HEK293 (cell line): Measurements from ENCODE around the gene SYCP2.

Source experiments
- OSR2 ChIP-seq: fragments of 450-650 bp; formaldehyde crosslinking; IDR thresholded peaks from 2 replicates; pipeline ENCODE4 v1.5.1; 2016; ENCODE audit warnings: missing biosample characterization, missing genetic modification characterization
- SP7 ChIP-seq: fragments of 450-650 bp; formaldehyde crosslinking; IDR thresholded peaks from 2 replicates; pipeline ENCODE4 v1.5.1; 2016; ENCODE audit warnings: missing biosample characterization, missing genetic modification characterization
- ZNF10 ChIP-seq: fragments of 450-650 bp; formaldehyde crosslinking; IDR thresholded peaks from 2 replicates; pipeline ENCODE4 v1.5.1; 2017; ENCODE audit warnings: missing biosample characterization, missing genetic modification characterization
- ZNF114 ChIP-seq: fragments of 450-650 bp; formaldehyde crosslinking; IDR thresholded peaks from 2 replicates; pipeline ENCODE4 v1.5.0; 2017; ENCODE audit warnings: missing biosample characterization, missing genetic modification characterization
- ZNF155 ChIP-seq: fragments of 450-650 bp; formaldehyde crosslinking; IDR thresholded peaks from 2 replicates; pipeline ENCODE4 v1.5.1; 2016; ENCODE audit warnings: missing biosample characterization, missing genetic modification characterization
- ZNF175 ChIP-seq: fragments of 450-650 bp; formaldehyde crosslinking; IDR thresholded peaks from 2 replicates; pipeline ENCODE4 v1.5.1; 2016; ENCODE audit warnings: missing biosample characterization, missing genetic modification characterization
- ZNF19 ChIP-seq: fragments of 450-650 bp; formaldehyde crosslinking; IDR thresholded peaks from 2 replicates; pipeline ENCODE4; 2016; ENCODE audit warnings: missing biosample characterization, missing genetic modification characterization, low read depth
- ZNF211 ChIP-seq: fragments of 450-650 bp; formaldehyde crosslinking; IDR thresholded peaks from 2 replicates; pipeline ENCODE4 v1.5.1; 2016; ENCODE audit warnings: low read depth, missing biosample characterization, missing genetic modification characterization
- ZNF239 ChIP-seq: fragments of 450-650 bp; formaldehyde crosslinking; IDR thresholded peaks from 2 replicates; pipeline ENCODE4 v1.5.1; 2016; ENCODE audit warnings: missing biosample characterization, missing genetic modification characterization
- ZNF324 ChIP-seq: fragments of 450-650 bp; formaldehyde crosslinking; IDR thresholded peaks from 2 replicates; pipeline ENCODE4 v1.5.1; 2016; ENCODE audit warnings: missing biosample characterization, missing genetic modification characterization
- ZNF366 ChIP-seq: fragments of 450-650 bp; formaldehyde crosslinking; conservative IDR thresholded peaks from 2 replicates; pipeline ENCODE4 v1.5.1; 2016; ENCODE audit warnings: missing biosample characterization, missing genetic modification characterization
- ZNF391 ChIP-seq: fragments of 450-650 bp; formaldehyde crosslinking; IDR thresholded peaks from 2 replicates; pipeline ENCODE4 v1.5.1; 2016; ENCODE audit warnings: low read depth, missing biosample characterization, missing genetic modification characterization, borderline replicate concordance
- ZNF404 ChIP-seq: fragments of 450-650 bp; formaldehyde crosslinking; IDR thresholded peaks from 2 replicates; pipeline ENCODE4 v1.5.1; 2017; ENCODE audit warnings: missing biosample characterization, missing genetic modification characterization
- ZNF560 ChIP-seq: fragments of 450-650 bp; formaldehyde crosslinking; IDR thresholded peaks from 2 replicates; pipeline ENCODE4 v1.5.1; 2017; ENCODE audit warnings: missing biosample characterization, missing genetic modification characterization, borderline replicate concordance
- ZNF585B ChIP-seq: fragments of 450-650 bp; formaldehyde crosslinking; IDR thresholded peaks from 2 replicates; pipeline ENCODE4 v1.5.1; 2016; ENCODE audit warnings: missing biosample characterization, missing genetic modification characterization
- ZNF623 ChIP-seq: fragments of 450-650 bp; formaldehyde crosslinking; IDR thresholded peaks from 2 replicates; pipeline ENCODE4 v1.5.1; 2016; ENCODE audit warnings: missing biosample characterization, missing genetic modification characterization
- ZNF654 ChIP-seq: fragments of 450-650 bp; formaldehyde crosslinking; IDR thresholded peaks from 2 replicates; pipeline ENCODE4 v1.5.1; 2016; ENCODE audit warnings: low read depth, missing biosample characterization, missing genetic modification characterization
- ZNF658 ChIP-seq: fragments of 450-650 bp; formaldehyde crosslinking; IDR thresholded peaks from 2 replicates; pipeline ENCODE4; 2016; ENCODE audit warnings: missing biosample characterization, missing genetic modification characterization
- ZSCAN16 ChIP-seq: fragments of 450-650 bp; formaldehyde crosslinking; IDR thresholded peaks from 2 replicates; pipeline ENCODE4 v1.5.1; 2016; ENCODE audit warnings: missing biosample characterization, missing genetic modification characterization
- TF ChIP-seq, protein P1 (sequence below): fragments of 450-650 bp; formaldehyde crosslinking; IDR thresholded peaks from 2 replicates; pipeline ENCODE4 v1.5.1; 2016; ENCODE audit warnings: missing biosample characterization, missing genetic modification characterization
- TF ChIP-seq, protein P2 (sequence below): fragments of 450-650 bp; formaldehyde crosslinking; IDR thresholded peaks from 2 replicates; pipeline ENCODE4 v1.5.1; 2017; ENCODE audit warnings: missing biosample characterization, missing genetic modification characterization
- TF ChIP-seq, protein P3 (sequence below): fragments of 450-650 bp; formaldehyde crosslinking; IDR thresholded peaks from 2 replicates; pipeline ENCODE4 v1.5.1; 2016; ENCODE audit warnings: missing biosample characterization, missing genetic modification characterization
- TF ChIP-seq, protein P4 (sequence below): fragments of 450-650 bp; formaldehyde crosslinking; IDR thresholded peaks from 2 replicates; pipeline ENCODE4 v1.5.1; 2016; ENCODE audit warnings: missing biosample characterization, missing genetic modification characterization
- TF ChIP-seq, protein P5 (sequence below): fragments of 450-650 bp; formaldehyde crosslinking; IDR thresholded peaks from 2 replicates; pipeline ENCODE4 v1.5.1; 2016; ENCODE audit warnings: missing biosample characterization, missing genetic modification characterization, borderline replicate concordance
- TF ChIP-seq, protein P6 (sequence below): fragments of 450-650 bp; formaldehyde crosslinking; IDR thresholded peaks from 2 replicates; pipeline ENCODE4 v1.5.1; 2016; ENCODE audit warnings: missing biosample characterization, missing genetic modification characterization
- TF ChIP-seq, protein P7 (sequence below): fragments of 450-650 bp; formaldehyde crosslinking; IDR thresholded peaks from 2 replicates; pipeline ENCODE4 v1.5.1; 2017; ENCODE audit warnings: missing biosample characterization, missing genetic modification characterization
- TF ChIP-seq, protein P8 (sequence below): fragments of 450-650 bp; formaldehyde crosslinking; IDR thresholded peaks from 2 replicates; pipeline ENCODE4 v1.5.1; 2016; ENCODE audit warnings: missing biosample characterization, missing genetic modification characterization

SYCP2 gene

DNA sequence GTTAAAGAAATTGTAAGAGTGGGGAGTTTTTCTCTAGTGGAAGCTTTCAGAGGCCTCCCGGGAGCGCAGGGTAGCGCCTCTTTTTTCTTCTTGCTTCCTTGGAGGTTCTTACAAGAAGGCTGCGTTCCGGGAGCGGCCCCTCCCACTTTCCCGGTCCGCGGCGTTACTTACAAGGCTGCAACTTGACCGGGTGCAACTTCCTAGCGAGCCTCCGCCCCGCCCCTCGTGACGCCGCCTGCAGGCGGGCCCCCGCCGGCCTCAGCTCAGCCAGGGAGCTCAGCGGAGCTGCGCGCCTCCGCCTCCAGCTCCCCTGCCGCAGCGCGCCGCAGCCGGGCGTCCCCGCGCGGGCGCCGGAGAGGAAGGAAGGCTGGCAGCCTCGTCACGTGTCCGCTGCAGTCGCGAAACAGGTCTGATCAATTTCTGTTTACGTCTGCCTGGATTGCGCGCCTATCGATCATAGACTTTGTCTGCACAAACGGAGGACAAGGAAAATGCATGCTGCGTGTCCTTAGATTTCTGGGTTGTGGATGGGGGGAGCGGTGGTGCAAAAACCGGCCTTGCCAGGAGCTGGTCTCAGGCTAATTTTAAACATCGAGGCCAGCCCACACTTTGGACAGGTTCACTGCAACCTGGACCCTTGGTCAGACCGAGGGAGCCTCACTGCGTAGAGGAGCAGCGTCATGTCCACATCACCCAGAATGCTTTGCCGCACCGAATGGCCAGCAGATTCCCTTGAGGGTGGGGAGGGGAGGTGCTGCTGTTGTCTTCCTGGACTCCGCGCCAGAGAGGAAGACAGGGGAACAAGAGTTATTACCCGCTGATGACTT lies 6.9 kb upstream of the SYCP2 start, which contains the start of the genes FAM217B and PPP1R3D (continued):
- TF ChIP-seq, protein P1, sequence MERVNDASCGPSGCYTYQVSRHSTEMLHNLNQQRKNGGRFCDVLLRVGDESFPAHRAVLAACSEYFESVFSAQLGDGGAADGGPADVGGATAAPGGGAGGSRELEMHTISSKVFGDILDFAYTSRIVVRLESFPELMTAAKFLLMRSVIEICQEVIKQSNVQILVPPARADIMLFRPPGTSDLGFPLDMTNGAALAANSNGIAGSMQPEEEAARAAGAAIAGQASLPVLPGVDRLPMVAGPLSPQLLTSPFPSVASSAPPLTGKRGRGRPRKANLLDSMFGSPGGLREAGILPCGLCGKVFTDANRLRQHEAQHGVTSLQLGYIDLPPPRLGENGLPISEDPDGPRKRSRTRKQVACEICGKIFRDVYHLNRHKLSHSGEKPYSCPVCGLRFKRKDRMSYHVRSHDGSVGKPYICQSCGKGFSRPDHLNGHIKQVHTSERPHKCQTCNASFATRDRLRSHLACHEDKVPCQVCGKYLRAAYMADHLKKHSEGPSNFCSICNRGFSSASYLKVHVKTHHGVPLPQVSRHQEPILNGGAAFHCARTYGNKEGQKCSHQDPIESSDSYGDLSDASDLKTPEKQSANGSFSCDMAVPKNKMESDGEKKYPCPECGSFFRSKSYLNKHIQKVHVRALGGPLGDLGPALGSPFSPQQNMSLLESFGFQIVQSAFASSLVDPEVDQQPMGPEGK (tag by site-specific recombination), result peak; percentile 29; the same call in 1 of the 2 replicates
- TF ChIP-seq ZNF175 (tag by site-specific recombination) (no peak), ZSCAN16 (tag by site-specific recombination) (no peak), ZNF114 (tag by site-specific recombination) (no peak), ZNF239 (tag by site-specific recombination) (no peak), OSR2 (tag by site-specific recombination) (peak; percentile 88), ZNF366 (peak; percentile 78), ZNF560 (tag by site-specific recombination) (no peak), ZNF623 (tag by site-specific recombination) (no peak), ZNF155 (tag by site-specific recombination) (no peak), ZNF404 (no peak), ZNF10 (tag by site-specific recombination) (peak; percentile 19; the same call in 1 of the 2 replicates), ZNF658 (no peak), ZNF585B (tag by site-specific recombination) (no peak), ZNF324 (tag by site-specific recombination) (no peak), ZNF211 (tag by site-specific recombination) (no peak), ZNF391 (tag by site-specific recombination) (no peak; the same call in 1 of the 2 replicates), SP7 (tag by site-specific recombination) (peak; percentile 53; the same call in 1 of the 2 replicates), ZNF654 (tag by site-specific recombination) (no peak), ZNF19 (tag by site-specific recombination) (no peak)
- TF ChIP-seq, protein P2, sequence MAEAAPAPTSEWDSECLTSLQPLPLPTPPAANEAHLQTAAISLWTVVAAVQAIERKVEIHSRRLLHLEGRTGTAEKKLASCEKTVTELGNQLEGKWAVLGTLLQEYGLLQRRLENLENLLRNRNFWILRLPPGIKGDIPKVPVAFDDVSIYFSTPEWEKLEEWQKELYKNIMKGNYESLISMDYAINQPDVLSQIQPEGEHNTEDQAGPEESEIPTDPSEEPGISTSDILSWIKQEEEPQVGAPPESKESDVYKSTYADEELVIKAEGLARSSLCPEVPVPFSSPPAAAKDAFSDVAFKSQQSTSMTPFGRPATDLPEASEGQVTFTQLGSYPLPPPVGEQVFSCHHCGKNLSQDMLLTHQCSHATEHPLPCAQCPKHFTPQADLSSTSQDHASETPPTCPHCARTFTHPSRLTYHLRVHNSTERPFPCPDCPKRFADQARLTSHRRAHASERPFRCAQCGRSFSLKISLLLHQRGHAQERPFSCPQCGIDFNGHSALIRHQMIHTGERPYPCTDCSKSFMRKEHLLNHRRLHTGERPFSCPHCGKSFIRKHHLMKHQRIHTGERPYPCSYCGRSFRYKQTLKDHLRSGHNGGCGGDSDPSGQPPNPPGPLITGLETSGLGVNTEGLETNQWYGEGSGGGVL (tag by site-specific recombination), result no peak
- TF ChIP-seq, protein P3, sequence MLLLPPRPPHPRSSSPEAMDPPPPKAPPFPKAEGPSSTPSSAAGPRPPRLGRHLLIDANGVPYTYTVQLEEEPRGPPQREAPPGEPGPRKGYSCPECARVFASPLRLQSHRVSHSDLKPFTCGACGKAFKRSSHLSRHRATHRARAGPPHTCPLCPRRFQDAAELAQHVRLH (tag by site-specific recombination), result no peak
- TF ChIP-seq, protein P4, sequence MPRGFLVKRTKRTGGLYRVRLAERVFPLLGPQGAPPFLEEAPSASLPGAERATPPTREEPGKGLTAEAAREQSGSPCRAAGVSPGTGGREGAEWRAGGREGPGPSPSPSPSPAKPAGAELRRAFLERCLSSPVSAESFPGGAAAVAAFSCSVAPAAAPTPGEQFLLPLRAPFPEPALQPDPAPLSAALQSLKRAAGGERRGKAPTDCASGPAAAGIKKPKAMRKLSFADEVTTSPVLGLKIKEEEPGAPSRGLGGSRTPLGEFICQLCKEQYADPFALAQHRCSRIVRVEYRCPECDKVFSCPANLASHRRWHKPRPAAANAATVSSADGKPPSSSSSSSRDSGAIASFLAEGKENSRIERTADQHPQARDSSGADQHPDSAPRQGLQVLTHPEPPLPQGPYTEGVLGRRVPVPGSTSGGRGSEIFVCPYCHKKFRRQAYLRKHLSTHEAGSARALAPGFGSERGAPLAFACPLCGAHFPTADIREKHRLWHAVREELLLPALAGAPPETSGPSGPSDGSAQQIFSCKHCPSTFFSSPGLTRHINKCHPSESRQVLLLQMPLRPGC (tag by site-specific recombination), result no peak
- TF ChIP-seq, protein P5, sequence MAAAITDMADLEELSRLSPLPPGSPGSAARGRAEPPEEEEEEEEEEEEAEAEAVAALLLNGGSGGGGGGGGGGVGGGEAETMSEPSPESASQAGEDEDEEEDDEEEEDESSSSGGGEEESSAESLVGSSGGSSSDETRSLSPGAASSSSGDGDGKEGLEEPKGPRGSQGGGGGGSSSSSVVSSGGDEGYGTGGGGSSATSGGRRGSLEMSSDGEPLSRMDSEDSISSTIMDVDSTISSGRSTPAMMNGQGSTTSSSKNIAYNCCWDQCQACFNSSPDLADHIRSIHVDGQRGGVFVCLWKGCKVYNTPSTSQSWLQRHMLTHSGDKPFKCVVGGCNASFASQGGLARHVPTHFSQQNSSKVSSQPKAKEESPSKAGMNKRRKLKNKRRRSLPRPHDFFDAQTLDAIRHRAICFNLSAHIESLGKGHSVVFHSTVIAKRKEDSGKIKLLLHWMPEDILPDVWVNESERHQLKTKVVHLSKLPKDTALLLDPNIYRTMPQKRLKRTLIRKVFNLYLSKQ, result no peak
- TF ChIP-seq, protein P6, sequence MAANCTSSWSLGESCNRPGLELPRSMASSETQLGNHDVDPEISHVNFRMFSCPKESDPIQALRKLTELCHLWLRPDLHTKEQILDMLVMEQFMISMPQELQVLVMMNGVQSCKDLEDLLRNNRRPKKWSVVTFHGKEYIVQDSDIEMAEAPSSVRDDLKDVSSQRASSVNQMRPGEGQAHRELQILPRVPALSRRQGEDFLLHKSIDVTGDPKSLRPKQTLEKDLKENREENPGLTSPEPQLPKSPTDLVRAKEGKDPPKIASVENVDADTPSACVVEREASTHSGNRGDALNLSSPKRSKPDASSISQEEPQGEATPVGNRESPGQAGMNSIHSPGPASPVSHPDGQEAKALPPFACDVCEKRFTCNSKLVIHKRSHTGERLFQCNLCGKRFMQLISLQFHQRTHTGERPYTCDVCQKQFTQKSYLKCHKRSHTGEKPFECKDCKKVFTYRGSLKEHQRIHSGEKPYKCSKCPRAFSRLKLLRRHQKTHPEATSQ (tag by site-specific recombination), result no peak
- TF ChIP-seq, protein P7, sequence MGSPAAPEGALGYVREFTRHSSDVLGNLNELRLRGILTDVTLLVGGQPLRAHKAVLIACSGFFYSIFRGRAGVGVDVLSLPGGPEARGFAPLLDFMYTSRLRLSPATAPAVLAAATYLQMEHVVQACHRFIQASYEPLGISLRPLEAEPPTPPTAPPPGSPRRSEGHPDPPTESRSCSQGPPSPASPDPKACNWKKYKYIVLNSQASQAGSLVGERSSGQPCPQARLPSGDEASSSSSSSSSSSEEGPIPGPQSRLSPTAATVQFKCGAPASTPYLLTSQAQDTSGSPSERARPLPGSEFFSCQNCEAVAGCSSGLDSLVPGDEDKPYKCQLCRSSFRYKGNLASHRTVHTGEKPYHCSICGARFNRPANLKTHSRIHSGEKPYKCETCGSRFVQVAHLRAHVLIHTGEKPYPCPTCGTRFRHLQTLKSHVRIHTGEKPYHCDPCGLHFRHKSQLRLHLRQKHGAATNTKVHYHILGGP (tag by site-specific recombination), result no peak
- TF ChIP-seq, protein P8, sequence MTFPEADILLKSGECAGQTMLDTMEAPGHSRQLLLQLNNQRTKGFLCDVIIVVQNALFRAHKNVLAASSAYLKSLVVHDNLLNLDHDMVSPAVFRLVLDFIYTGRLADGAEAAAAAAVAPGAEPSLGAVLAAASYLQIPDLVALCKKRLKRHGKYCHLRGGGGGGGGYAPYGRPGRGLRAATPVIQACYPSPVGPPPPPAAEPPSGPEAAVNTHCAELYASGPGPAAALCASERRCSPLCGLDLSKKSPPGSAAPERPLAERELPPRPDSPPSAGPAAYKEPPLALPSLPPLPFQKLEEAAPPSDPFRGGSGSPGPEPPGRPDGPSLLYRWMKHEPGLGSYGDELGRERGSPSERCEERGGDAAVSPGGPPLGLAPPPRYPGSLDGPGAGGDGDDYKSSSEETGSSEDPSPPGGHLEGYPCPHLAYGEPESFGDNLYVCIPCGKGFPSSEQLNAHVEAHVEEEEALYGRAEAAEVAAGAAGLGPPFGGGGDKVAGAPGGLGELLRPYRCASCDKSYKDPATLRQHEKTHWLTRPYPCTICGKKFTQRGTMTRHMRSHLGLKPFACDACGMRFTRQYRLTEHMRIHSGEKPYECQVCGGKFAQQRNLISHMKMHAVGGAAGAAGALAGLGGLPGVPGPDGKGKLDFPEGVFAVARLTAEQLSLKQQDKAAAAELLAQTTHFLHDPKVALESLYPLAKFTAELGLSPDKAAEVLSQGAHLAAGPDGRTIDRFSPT (tag by site-specific recombination), result peak; percentile 65; the same call in 1 of the 2 replicates
